Stimulated activated CD8-positive, alpha-beta memory T cell treated with anti-CD3 and anti-CD28 coated beads, Interleukin-12 subunit alpha, Interleukin-12 subunit beta, amount 100 ng/mL, for 4 hours (primary cell): ENCODE results near the gene TICRR.

Source experiments
- DNase-seq: peaks from one replicate; pipeline ENCODE4 v3.0.0-alpha.2; 2020; ENCODE audit warnings: low read depth

TICRR gene

GRCh38 chr15:89654301-89654761, 79.1 kb downstream of the TICRR start:
- no peak for DNase-seq

- DNase-seq: no peak
Observed at GRCh38 chr15:89654847-89655805, 79.9 kb downstream of the TICRR start, which contains the start of gene KIF7. TSS of gene KIF7 (minus strand) at chr15:89655467. CDS start at chr15:89652930, 2,537 bp downstream.

GRCh38 chr15:89656116-89656815, 81.0 kb downstream of the TICRR start:
- no peak for DNase-seq

GRCh38 chr15:89657686-89658200, 82.5 kb downstream of the TICRR start:
- DNase-seq: no peak

- no peak for DNase-seq
Observed at GRCh38 chr15:89659295-89659694, 84.0 kb downstream of the TICRR start.

- DNase-seq: no peak
Observed at GRCh38 chr15:89660556-89660955, 85.3 kb downstream of the TICRR start.

GRCh38 chr15:89662893-89663626, 87.8 kb downstream of the TICRR start:
- no peak for DNase-seq

- DNase-seq: no peak
Observed at GRCh38 chr15:89664441-89665350, 89.4 kb downstream of the TICRR start.

GRCh38 chr15:89665449-89666181, 90.3 kb downstream of the TICRR start:
- no peak for DNase-seq

- no peak for DNase-seq
Observed at GRCh38 chr15:89666184-89666857, 91.1 kb downstream of the TICRR start.

- DNase-seq: no peak
Observed at GRCh38 chr15:89666858-89667705, 91.8 kb downstream of the TICRR start.

- no peak for DNase-seq
Observed at GRCh38 chr15:89667706-89667960, 92.4 kb downstream of the TICRR start.

- DNase-seq: no peak
Observed at GRCh38 chr15:89668171-89668570, 92.9 kb downstream of the TICRR start.

GRCh38 chr15:89669309-89669865, 94.1 kb downstream of the TICRR start:
- no peak for DNase-seq

- no peak for DNase-seq
Observed at GRCh38 chr15:89669941-89670340, 94.7 kb downstream of the TICRR start.

- no peak for DNase-seq
Observed at GRCh38 chr15:89670971-89671560, 95.8 kb downstream of the TICRR start.

GRCh38 chr15:89671687-89672086, 96.4 kb downstream of the TICRR start:
- no peak for DNase-seq
